HG02981 (cell line): Measurements from ENCODE around the gene PTGR3.

ENCODE experiments used
- ATAC-seq: cut with Tn5 transposase; IDR thresholded peaks from one replicate; pipeline ENCODE4 v1.9.1; 2021; ENCODE audit warnings: mild to moderate bottlenecking, moderate library complexity; ENCODE audit not compliant: unreplicated experiment

The PTGR3 gene

GRCh38 chr18:75209129-75209950 is at the start of gene PTGR3:
Gene PTGR3 (minus strand): TSS chr18:75209139. CDS start chr18:75209058, 81 bp downstream.
- ATAC-seq, result peak; percentile 41

- ATAC-seq, result no peak
Measured at GRCh38 chr18:75257605-75258004, 48.7 kb upstream of the PTGR3 start.

GRCh38 chr18:75256376-75256775 is 47.4 kb upstream of the PTGR3 start:
- ATAC-seq, result no peak

- no peak for ATAC-seq
Measured at GRCh38 chr18:75255094-75255493, 46.2 kb upstream of the PTGR3 start.

GRCh38 chr18:75253784-75254183 is 44.8 kb upstream of the PTGR3 start:
- ATAC-seq, result no peak

- no peak for ATAC-seq
Measured at GRCh38 chr18:75253043-75253442, 44.1 kb upstream of the PTGR3 start.

- ATAC-seq, result no peak
Measured at GRCh38 chr18:75252136-75252535, 43.2 kb upstream of the PTGR3 start.

- ATAC-seq, result no peak
Measured at GRCh38 chr18:75251466-75251865, 42.5 kb upstream of the PTGR3 start.

GRCh38 chr18:75250471-75250821 is 41.5 kb upstream of the PTGR3 start:
- ATAC-seq, result no peak

- no peak for ATAC-seq
Measured at GRCh38 chr18:75249672-75250470, 40.9 kb upstream of the PTGR3 start.

GRCh38 chr18:75249175-75249518 is 40.2 kb upstream of the PTGR3 start:
- no peak for ATAC-seq

- no peak for ATAC-seq
Measured at GRCh38 chr18:75248426-75249174, 39.7 kb upstream of the PTGR3 start.

GRCh38 chr18:75247611-75248421 is 38.9 kb upstream of the PTGR3 start:
- no peak for ATAC-seq

- ATAC-seq, result no peak
Measured at GRCh38 chr18:75246721-75247610, 38.0 kb upstream of the PTGR3 start.

GRCh38 chr18:75244351-75245313 is 35.7 kb upstream of the PTGR3 start:
- ATAC-seq, result no peak

- no peak for ATAC-seq
Measured at GRCh38 chr18:75241705-75242104, 32.8 kb upstream of the PTGR3 start.

- no peak for ATAC-seq
Measured at GRCh38 chr18:75240433-75240832, 31.5 kb upstream of the PTGR3 start.

- ATAC-seq, result no peak
Measured at GRCh38 chr18:75238786-75239185, 29.8 kb upstream of the PTGR3 start.

GRCh38 chr18:75238100-75238499 is 29.2 kb upstream of the PTGR3 start:
- ATAC-seq, result no peak
